Retina (tissue), 1 donor: ENCODE results near the gene NHEJ1.

Experiments used
- DNase-seq: peaks from one replicate; pipeline ENCODE4 v3.0.0-alpha.2; 2016

Gene NHEJ1

DNA sequence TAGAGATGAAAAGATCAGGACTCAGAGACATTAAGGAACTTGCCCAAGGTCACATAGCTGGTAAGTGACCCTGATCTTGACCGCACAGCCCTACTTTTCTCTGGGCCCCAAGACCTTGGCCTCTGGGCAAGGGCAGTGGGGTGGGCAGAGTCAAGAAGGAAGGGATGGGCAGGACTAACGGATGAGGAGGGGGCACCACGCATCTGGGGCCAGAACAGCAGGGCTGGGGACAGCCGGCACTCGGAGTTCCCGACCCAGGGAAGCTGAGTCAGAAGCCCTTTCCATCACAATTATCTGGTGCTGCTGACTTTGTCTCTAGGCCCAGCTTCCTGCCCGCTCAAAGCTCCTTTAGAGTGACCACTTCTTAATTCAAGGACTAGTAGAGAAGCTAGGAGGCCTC lies 133.7 kb downstream of the NHEJ1 start:
- DNase-seq, result no peak

DNA sequence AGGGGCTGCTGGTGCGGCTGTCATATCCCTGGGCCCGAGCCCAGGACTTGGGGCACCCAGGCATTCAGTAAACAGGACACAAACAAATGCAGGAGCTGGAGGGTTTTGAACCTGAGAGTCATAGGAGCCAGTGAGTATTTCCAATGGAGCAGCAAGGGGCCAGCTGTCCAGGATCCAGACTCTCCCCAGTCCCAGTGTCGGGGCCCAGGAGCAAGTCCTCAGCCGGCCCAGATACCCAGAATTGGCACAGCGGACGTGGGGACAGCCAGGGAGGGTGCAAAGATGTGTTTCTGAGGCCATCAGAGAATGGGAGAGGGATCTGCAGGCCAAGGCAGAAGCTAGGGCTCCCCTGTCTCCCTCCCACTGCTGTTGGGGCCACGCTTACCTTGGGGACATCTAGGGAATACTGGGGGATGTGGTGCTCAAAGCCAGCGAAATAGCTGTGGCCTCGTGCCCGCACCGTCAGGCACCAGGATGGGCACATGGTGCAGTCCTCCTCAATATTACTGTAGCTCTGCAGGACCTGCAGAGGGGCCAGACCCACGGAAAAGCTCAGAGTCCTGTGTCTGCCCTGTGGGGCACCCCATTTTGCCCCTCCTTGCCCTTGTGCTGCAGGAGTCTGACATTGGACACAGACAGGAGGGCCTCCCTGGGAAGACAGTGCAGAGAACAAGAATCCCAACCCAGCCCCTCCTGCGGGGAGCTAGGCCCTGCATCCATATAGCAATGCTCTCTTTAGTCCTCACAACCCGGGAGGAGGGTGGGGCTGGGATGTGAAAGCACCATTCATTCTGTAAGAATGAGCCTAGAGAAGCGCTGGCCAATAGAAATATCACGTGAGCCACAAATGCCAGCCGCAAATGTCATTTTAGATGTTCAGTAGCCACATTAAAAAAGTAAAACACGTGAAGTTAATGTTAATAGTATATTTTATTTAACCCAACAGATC lies 134.7 kb downstream of the NHEJ1 start:
- no peak for DNase-seq
